HFFc6 (cell line): ENCODE data around the gene PPHLN1. TPM values are rescaled to one million over a fixed set of nuclear protein-coding genes. Genes with fewer than 3 reads are reported as not detected.

Experiments
- DNase-seq: peaks from one replicate; pipeline ENCODE4 v3.0.0-alpha.2; 2018
- H3K27ac Mint-ChIP-seq: 2 replicates; pipeline ENCODE4 v1.8.0; 2020; ENCODE audit warnings: mild to moderate bottlenecking, mixed read lengths
- H3K27me3 Mint-ChIP-seq: 2 replicates; pipeline ENCODE4 v1.8.0; 2021; ENCODE audit warnings: mild to moderate bottlenecking, moderate library complexity, mixed read lengths; ENCODE audit not compliant: insufficient read depth
- H3K36me3 Mint-ChIP-seq: 2 replicates; pipeline ENCODE4 v1.8.0; 2021; ENCODE audit warnings: low read depth, mixed read lengths
- H3K4me1 Mint-ChIP-seq: 2 replicates; pipeline ENCODE4 v1.8.0; 2020; ENCODE audit warnings: low read depth, mixed read lengths
- H3K4me3 Mint-ChIP-seq: 2 replicates; pipeline ENCODE4 v1.8.0; 2020; ENCODE audit warnings: mild to moderate bottlenecking, moderate library complexity, mixed read lengths
- H3K9me3 Mint-ChIP-seq: 2 replicates; pipeline ENCODE4 v1.8.0; 2020; ENCODE audit warnings: mild to moderate bottlenecking, mixed read lengths
- total RNA-seq, 6 experiments: library from RNA; stranded (reverse); fragmentation: NEBNext Ultra II Directional; extraction: Animal tissue kit (Norgen Biotek cat#: 25700); gene quantifications; 2 replicates in 1 of 6; 3 replicates in 5 of 6; pipeline ENCODE4 v1.2.3, GENCODE V29; 2021
- TF ChIP-seq, protein P1 (sequence below): fragments of 200-600 bp; sonication (generic); IDR thresholded peaks from 2 replicates; pipeline ENCODE4 v1.5.0; 2021; ENCODE audit warnings: antibody characterized with exemption, mild to moderate bottlenecking

The PPHLN1 gene
- total RNA-seq, 6 experiments from 2014 or later, result 60.5 to 68.6 (median 63.5) TPM

DNA sequence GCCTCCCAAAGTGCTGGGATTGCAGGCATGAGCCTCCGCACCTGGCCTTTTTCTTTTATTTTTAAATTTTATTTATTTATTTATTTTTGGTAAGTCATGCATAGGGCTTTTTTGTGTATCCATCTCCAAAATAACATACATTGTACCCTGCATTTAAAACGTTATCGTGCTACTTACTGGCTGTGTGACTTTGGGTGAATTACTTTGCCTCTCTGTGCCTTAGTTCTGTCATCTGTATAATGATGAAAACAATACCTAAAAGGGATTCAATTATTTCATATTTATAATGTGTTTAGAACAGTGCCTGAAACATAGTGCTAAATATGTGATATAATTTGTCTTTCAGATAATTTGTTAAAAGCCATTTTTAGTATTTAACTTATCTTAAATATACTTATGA, 19.7 kb upstream of the PPHLN1 start:
- TF ChIP-seq, protein P1, sequence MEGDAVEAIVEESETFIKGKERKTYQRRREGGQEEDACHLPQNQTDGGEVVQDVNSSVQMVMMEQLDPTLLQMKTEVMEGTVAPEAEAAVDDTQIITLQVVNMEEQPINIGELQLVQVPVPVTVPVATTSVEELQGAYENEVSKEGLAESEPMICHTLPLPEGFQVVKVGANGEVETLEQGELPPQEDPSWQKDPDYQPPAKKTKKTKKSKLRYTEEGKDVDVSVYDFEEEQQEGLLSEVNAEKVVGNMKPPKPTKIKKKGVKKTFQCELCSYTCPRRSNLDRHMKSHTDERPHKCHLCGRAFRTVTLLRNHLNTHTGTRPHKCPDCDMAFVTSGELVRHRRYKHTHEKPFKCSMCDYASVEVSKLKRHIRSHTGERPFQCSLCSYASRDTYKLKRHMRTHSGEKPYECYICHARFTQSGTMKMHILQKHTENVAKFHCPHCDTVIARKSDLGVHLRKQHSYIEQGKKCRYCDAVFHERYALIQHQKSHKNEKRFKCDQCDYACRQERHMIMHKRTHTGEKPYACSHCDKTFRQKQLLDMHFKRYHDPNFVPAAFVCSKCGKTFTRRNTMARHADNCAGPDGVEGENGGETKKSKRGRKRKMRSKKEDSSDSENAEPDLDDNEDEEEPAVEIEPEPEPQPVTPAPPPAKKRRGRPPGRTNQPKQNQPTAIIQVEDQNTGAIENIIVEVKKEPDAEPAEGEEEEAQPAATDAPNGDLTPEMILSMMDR, result no peak
- Mint-ChIP-seq H3K4me1 (no peaks in the 10 kb centered on the region), H3K36me3 (no peaks in the 10 kb centered on the region), H3K9me3 (no peaks in the 10 kb centered on the region), H3K27ac (no peak overlapping the region), H3K4me3 (no peak overlapping the region), H3K27me3 (peaks cover 6% of the 10 kb centered on the region)
- no peak for DNase-seq

DNA sequence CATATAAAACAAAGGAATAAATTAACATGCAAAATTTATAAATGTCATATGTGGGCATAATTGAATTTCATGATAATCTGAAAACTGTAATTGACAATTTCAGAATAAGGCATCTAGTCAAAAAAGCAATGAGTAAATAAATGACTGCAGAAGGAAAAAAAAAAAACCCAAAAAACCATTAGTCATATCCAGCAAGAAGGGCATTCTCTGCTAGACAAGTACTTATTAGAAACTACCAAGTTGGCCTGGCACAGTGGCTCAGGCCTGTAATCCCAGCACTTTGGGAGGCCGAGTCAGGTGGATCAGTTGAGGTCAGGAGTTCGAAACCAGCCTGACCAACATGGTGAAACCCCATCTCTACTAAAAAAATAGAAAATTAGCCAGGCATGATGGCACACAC, 17.6 kb upstream of the PPHLN1 start:
- H3K4me3 Mint-ChIP-seq, result no peak overlapping the region
- H3K27me3 Mint-ChIP-seq, result no peaks in the 10 kb centered on the region; the same call in none of the 2 replicates
- no peaks in the 10 kb centered on the region; the same call in 1 of the 2 replicates for H3K4me1 Mint-ChIP-seq
- peaks cover 5% of the 10 kb centered on the region for H3K36me3 Mint-ChIP-seq
- H3K9me3 Mint-ChIP-seq, result no peaks in the 10 kb centered on the region
- DNase-seq, result no peak
- TF ChIP-seq, protein P1, result no peak
- no peak overlapping the region for H3K27ac Mint-ChIP-seq

DNA sequence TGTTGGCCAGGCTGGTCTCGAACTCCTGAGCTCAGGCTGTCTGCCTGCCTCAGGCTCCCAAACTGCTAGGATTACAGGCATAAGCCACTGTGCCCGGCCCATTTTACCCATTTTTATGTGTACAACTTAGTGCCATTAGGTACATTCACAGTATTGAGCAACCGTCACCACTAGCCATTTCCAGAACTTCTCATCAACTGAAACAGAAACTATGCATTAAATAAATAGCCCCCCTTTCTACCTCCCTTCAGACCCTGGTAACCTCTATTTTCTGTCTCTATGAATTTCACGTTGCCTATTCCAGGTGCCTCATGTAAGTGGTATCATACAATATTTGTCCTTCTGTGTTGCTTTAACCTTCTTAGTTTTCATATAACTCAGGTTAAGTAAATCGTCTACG, 16.0 kb upstream of the PPHLN1 start:
- no peak for DNase-seq
- Mint-ChIP-seq H3K4me3 (no peak overlapping the region), H3K27me3 (no peaks in the 10 kb centered on the region; the same call in none of the 2 replicates), H3K4me1 (no peaks in the 10 kb centered on the region; the same call in 1 of the 2 replicates), H3K27ac (no peak overlapping the region), H3K36me3 (peaks cover 8% of the 10 kb centered on the region), H3K9me3 (no peaks in the 10 kb centered on the region)
- TF ChIP-seq, protein P1, result no peak

DNA sequence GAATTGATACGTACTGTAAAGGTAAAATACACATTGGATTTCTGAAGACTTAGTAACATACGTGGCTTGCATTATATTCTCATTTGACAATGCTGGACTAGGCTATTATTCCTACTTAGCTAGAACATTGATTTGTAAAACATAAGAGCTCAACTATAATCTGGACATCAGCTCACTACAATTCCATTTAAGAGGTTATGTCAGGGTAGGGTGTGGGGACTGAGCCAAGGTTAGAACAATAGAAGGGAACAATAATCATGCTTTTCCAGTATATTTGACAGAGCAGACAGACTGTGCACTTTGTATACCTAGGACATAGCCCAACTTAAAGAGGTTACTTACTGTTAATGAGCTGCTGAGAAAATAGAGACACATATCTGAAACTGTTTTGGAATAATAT, 10.9 kb upstream of the PPHLN1 start:
- H3K9me3 Mint-ChIP-seq, result no peaks in the 10 kb centered on the region
- no peak for DNase-seq
- peaks cover 7% of the 10 kb centered on the region; the same call in 1 of the 2 replicates for H3K4me1 Mint-ChIP-seq
- TF ChIP-seq, protein P1, result no peak
- no peaks in the 10 kb centered on the region; the same call in none of the 2 replicates for H3K27me3 Mint-ChIP-seq
- H3K27ac Mint-ChIP-seq, result no peak overlapping the region
- H3K4me3 Mint-ChIP-seq, result no peak overlapping the region
- peaks cover 8% of the 10 kb centered on the region for H3K36me3 Mint-ChIP-seq

DNA sequence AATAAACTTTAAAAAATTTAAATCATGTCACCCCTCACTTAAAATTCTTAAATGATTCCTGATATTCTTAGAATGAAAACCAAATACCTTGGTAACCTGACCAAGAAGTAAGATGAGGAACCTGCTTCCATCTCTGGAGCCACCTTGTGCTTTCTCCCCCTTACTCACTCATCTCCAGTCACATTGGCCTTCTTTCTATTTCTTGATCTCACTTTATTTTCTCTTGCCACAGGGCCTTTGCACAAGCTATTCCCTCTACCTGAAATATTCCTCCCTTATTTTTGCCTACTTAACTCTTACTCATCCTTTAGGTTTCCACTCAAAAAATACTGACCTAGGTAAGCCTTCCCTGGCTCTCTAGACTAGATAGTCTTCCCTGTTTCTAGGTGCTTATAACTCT, 5.2 kb upstream of the PPHLN1 start:
- no peak overlapping the region for H3K27ac Mint-ChIP-seq
- H3K27me3 Mint-ChIP-seq, result no peaks in the 10 kb centered on the region; the same call in none of the 2 replicates
- peaks cover 17% of the 10 kb centered on the region for H3K4me1 Mint-ChIP-seq
- TF ChIP-seq, protein P1, result no peak
- H3K4me3 Mint-ChIP-seq, result no peak overlapping the region
- peaks cover 12% of the 10 kb centered on the region for H3K36me3 Mint-ChIP-seq
- H3K9me3 Mint-ChIP-seq, result no peaks in the 10 kb centered on the region
- no peak for DNase-seq

DNA sequence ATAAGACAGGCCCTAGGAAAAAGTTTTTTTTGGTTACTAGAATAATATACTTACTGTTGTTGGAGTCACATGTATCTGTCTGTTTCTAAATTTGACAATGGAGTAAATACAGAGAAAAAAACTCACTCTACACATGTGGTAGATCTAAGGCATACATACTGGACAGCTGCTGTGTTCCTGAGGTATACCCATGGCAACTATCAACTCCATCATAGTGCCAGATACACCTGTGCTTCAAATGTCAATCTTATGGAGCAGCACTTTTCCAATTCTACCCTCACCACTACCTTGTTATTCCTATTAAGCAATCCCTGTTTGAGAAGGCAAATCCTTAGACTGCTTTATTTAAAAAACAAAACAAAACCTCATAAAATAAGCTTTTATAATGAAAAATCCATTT, 3.4 kb upstream of the PPHLN1 start:
- H3K4me1 Mint-ChIP-seq, result peaks cover 25% of the 10 kb centered on the region
- no peaks in the 10 kb centered on the region; the same call in none of the 2 replicates for H3K27me3 Mint-ChIP-seq
- DNase-seq, result no peak
- no peaks in the 10 kb centered on the region for H3K9me3 Mint-ChIP-seq
- H3K4me3 Mint-ChIP-seq, result no peak overlapping the region
- H3K27ac Mint-ChIP-seq, result no peak overlapping the region
- H3K36me3 Mint-ChIP-seq, result peaks cover 13% of the 10 kb centered on the region
- TF ChIP-seq, protein P1, result no peak
